GM23338 (cell line): ENCODE results near the gene SNRNP200. TPM values are rescaled to one million over a fixed set of nuclear protein-coding genes. Genes with fewer than 3 reads are reported as not detected.

Source experiments
- ATAC-seq: fragments of 200-7000 bp; cut with Tn5 transposase; 3 replicates; pipeline ENCODE4 v1.9.1; 2020
- DNase-seq: peaks from one replicate; pipeline ENCODE4 v3.0.0-alpha.2; 2015; ENCODE audit warnings: low spot score
- H2AFZ ChIP-seq: fragments of 200-600 bp; sonication (generic); 2 replicates; pipeline ENCODE4 v1.8.0; 2016; ENCODE audit warnings: antibody characterized with exemption, mild to moderate bottlenecking, moderate library complexity
- H3F3A ChIP-seq: fragments of 200-600 bp; sonication (generic); replicated peaks from 2 replicates; pipeline ENCODE4 v1.8.0; 2017; ENCODE audit warnings: antibody characterized with exemption, mixed run types, low read depth
- H3K27ac ChIP-seq: fragments of 200-600 bp; sonication (generic); 2 replicates; pipeline ENCODE4 v1.6.1; 2016; ENCODE audit warnings: low read depth
- H3K27me3 ChIP-seq: fragments of 200-600 bp; sonication (generic); 2 replicates; pipeline ENCODE4 v1.8.0; 2016; ENCODE audit warnings: mild to moderate bottlenecking, mixed run types, moderate library complexity; ENCODE audit not compliant: insufficient read depth
- H3K36me3 ChIP-seq: fragments of 200-600 bp; sonication (generic); 2 replicates; pipeline ENCODE4 v1.8.0; 2016; ENCODE audit warnings: mild to moderate bottlenecking; ENCODE audit not compliant: insufficient read depth
- H3K4me1 ChIP-seq: fragments of 200-600 bp; sonication (generic); 2 replicates; pipeline ENCODE4 v1.8.0; 2016; ENCODE audit warnings: mild to moderate bottlenecking, moderate library complexity; ENCODE audit not compliant: insufficient read depth
- H3K4me2 ChIP-seq: fragments of 200-600 bp; sonication (generic); 2 replicates; pipeline ENCODE4 v1.7.1; 2017; ENCODE audit warnings: mixed run types
- H3K4me3 ChIP-seq: fragments of 200-600 bp; sonication (generic); 2 replicates; pipeline ENCODE4 v1.6.1; 2016; ENCODE audit warnings: mixed run types
- H3K79me2 ChIP-seq: fragments of 200-600 bp; sonication (generic); replicated peaks from 2 replicates; pipeline ENCODE4 v1.8.0; 2017; ENCODE audit warnings: mild to moderate bottlenecking; ENCODE audit not compliant: insufficient read depth
- H3K9me2 ChIP-seq: fragments of 200-600 bp; sonication (generic); 2 replicates; pipeline ENCODE4 v1.8.0; 2017; ENCODE audit not compliant: insufficient read depth
- H4K20me1 ChIP-seq: fragments of 200-600 bp; sonication (generic); replicated peaks from 2 replicates; pipeline ENCODE4 v1.8.0; 2017; ENCODE audit warnings: mild to moderate bottlenecking; ENCODE audit not compliant: insufficient read depth
- H3K27ac Mint-ChIP-seq: 2 replicates; pipeline ENCODE4 v1.8.0; 2020; ENCODE audit warnings: inconsistent platforms, mild to moderate bottlenecking, moderate library complexity, mixed read lengths
- H3K27me3 Mint-ChIP-seq: 3 replicates; pipeline ENCODE4 v1.8.0; 2022; ENCODE audit warnings: low read depth, mild to moderate bottlenecking, moderate library complexity, mixed read lengths, inconsistent platforms; ENCODE audit not compliant: insufficient read depth, poor library complexity
- H3K36me3 Mint-ChIP-seq: 3 replicates; pipeline ENCODE4 v1.8.0; 2021; ENCODE audit warnings: low read depth, mild to moderate bottlenecking, inconsistent platforms, moderate library complexity, mixed read lengths
- H3K4me1 Mint-ChIP-seq: 3 replicates; pipeline ENCODE4 v1.8.0; 2020; ENCODE audit warnings: mild to moderate bottlenecking, inconsistent platforms, mixed read lengths
- H3K4me3 Mint-ChIP-seq: 3 replicates; pipeline ENCODE4 v1.8.0; 2021; ENCODE audit warnings: moderate library complexity, mild to moderate bottlenecking, inconsistent platforms, mixed read lengths
- H3K9me3 Mint-ChIP-seq: 3 replicates; pipeline ENCODE4 v1.8.0; 2020; ENCODE audit warnings: moderate library complexity, mild to moderate bottlenecking, inconsistent platforms, mixed read lengths
- CREB1 ChIP-seq: fragments of 250-450 bp; sonication (Bioruptor Pico); IDR thresholded peaks from 2 replicates; pipeline ENCODE4 v1.5.0; 2020; ENCODE audit warnings: low read depth, mild to moderate bottlenecking, moderate library complexity
- CTCF ChIP-seq, 2 experiments: fragments of 200-600 bp in 1 of 2; sonication (generic) in 1 of 2; conservative IDR thresholded peaks; 2 replicates each; pipeline versions ENCODE4 v1.5.1 to v1.6.1; 2016 to 2017; ENCODE audit warnings: antibody characterized with exemption in 2 of 2, low read depth in 2 of 2, mild to moderate bottlenecking in 2 of 2, moderate library complexity in 1 of 2
- ETS1 ChIP-seq: IDR thresholded peaks from 2 replicates; pipeline ENCODE4 v1.6.1; 2016; ENCODE audit warnings: antibody characterized with exemption
- EZH2 ChIP-seq: fragments of 200-600 bp; sonication (generic); IDR thresholded peaks from one replicate; pipeline ENCODE4 v1.8.0; 2017; ENCODE audit warnings: antibody characterized with exemption, mild to moderate bottlenecking, low read depth; ENCODE audit not compliant: unreplicated experiment
- EZH2phosphoT487 ChIP-seq: fragments of 200-600 bp; sonication (generic); IDR thresholded peaks from one replicate; pipeline ENCODE4 v1.8.1; 2018; ENCODE audit warnings: antibody characterized with exemption; ENCODE audit not compliant: unreplicated experiment
- JUNB ChIP-seq: IDR thresholded peaks from one replicate; pipeline ENCODE4 v1.6.1; 2016; ENCODE audit warnings: antibody characterized with exemption; ENCODE audit not compliant: unreplicated experiment
- NANOG ChIP-seq: IDR thresholded peaks from 2 replicates; pipeline ENCODE4 v1.6.1; 2016; ENCODE audit warnings: antibody characterized with exemption, borderline replicate concordance
- POLR2AphosphoS5 ChIP-seq: IDR thresholded peaks from 2 replicates; pipeline ENCODE4 v1.6.1; 2016; ENCODE audit warnings: antibody characterized with exemption, low read depth
- REST ChIP-seq: IDR thresholded peaks from one replicate; pipeline ENCODE4 v1.6.1; 2018; ENCODE audit warnings: antibody characterized with exemption; ENCODE audit not compliant: unreplicated experiment
- STAT1 ChIP-seq: IDR thresholded peaks from one replicate; pipeline ENCODE4 v1.6.1; 2016; ENCODE audit warnings: antibody characterized with exemption; ENCODE audit not compliant: unreplicated experiment
- ZNF114 ChIP-seq: fragments of 250-450 bp; sonication (Bioruptor Pico); IDR thresholded peaks from 2 replicates; pipeline ENCODE4 v1.5.0; 2020; ENCODE audit warnings: mild to moderate bottlenecking, moderate library complexity
- ZNF331 ChIP-seq: fragments of 250-450 bp; sonication (Bioruptor Pico); IDR thresholded peaks from 2 replicates; pipeline ENCODE4 v1.5.0; 2020; ENCODE audit warnings: low read depth, mild to moderate bottlenecking, moderate library complexity
- ZNF462 ChIP-seq: fragments of 250-450 bp; sonication (Bioruptor Pico); IDR thresholded peaks from 2 replicates; pipeline ENCODE4 v1.5.0; 2020; ENCODE audit warnings: mild to moderate bottlenecking, moderate library complexity
- polyA plus RNA-seq: library from polyadenylated mRNA; unstranded; fragments of >200 nt; fragmentation: Nextera tagmentation; extraction: Ambion mirVana; gene quantifications from 2 replicates; pipeline ENCODE4 v1.2.1, GENCODE V29; 2016
- total RNA-seq: library from RNA; depleted of rRNA; stranded (reverse); fragments of >200 nt; shearing (Covaris generic); gene quantifications from 2 replicates; pipeline ENCODE4 v1.2.3, GENCODE V29; 2014

Gene SNRNP200
- total and polyA plus RNA-seq, 2 experiments from 2014 or later, result 70.7 to 179 TPM

- Histone ChIP-seq H3F3A (no peaks in the 10 kb centered on the region), H3K36me3 (peaks cover 54% of the 10 kb centered on the region), H4K20me1 (peaks cover 3% of the 10 kb centered on the region), H3K27me3 (no peaks in the 10 kb centered on the region), H3K9me2 (no peaks in the 10 kb centered on the region), H2AFZ (no peak overlapping the region), H3K4me1 (no peaks in the 10 kb centered on the region), H3K27ac (no peak overlapping the region), H3K79me2 (no peaks in the 10 kb centered on the region), H3K4me3 (no peak overlapping the region), H3K4me2 (no peak overlapping the region)
- ATAC-seq (no peak), DNase-seq (no peak)
- Mint-ChIP-seq H3K27me3 (peaks cover 3% of the 10 kb centered on the region), H3K9me3 (no peaks in the 10 kb centered on the region), H3K36me3 (peaks cover 88% of the 10 kb centered on the region), H3K4me1 (no peaks in the 10 kb centered on the region), H3K4me3 (no peak overlapping the region), H3K27ac (no peak overlapping the region)
- no peak for TF ChIP-seq JUNB
- TF ChIP-seq ZNF462, result no peak
- TF ChIP-seq EZH2phosphoT487, result no peak
- TF ChIP-seq ZNF331 (CRISPR knock-in tag), result no peak
- no peak for TF ChIP-seq CTCF (conservative IDR thresholded peaks at IDR 0.05; ENCODE audit: low read depth in 2 of 2)
- no peak for TF ChIP-seq NANOG
- no peak for TF ChIP-seq ETS1
- TF ChIP-seq CREB1 (CRISPR knock-in tag), result no peak
- no peak for TF ChIP-seq ZNF114 (CRISPR knock-in tag)
- no peak for TF ChIP-seq POLR2AphosphoS5
- no peak for TF ChIP-seq STAT1
- TF ChIP-seq REST, result no peak
- TF ChIP-seq EZH2, result no peak
Measured at GRCh38 chr2:96353606-96354101, 48.3 kb upstream of the SNRNP200 start.
